ENCODE data around the gene MIER3. TPM values are rescaled to one million over a fixed set of nuclear protein-coding genes. Genes with fewer than 3 reads are reported as not detected.

MIER3 gene
- polyA plus RNA-seq, 1 donor from 2014 or later, result 51.8 TPM

DNA sequence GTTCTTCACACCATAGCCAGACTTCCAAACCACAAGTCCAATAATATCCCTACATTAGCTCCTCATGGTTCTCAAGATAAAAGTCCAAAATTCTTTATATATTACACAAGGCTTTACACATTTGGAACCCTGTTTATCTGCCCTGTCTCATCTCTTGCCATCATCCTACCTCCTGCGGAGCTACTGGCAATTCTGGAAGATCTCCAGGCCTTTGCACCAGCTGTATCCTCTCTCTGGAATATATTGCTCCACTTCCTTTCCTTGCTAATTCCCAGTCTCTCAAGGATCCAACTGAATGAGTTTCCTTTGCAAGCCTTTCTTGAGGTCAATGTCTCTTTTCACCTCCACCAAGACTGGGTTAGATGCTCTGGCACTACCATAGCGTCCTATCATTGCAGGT lies 41.3 kb upstream of the MIER3 start:
- Histone ChIP-seq H4K20me1 (ENCODE audit: insufficient read depth) (no peaks in the 10 kb centered on the region), H3K79me2 (replicated peaks; ENCODE audit: insufficient read depth, low read length) (no peaks in the 10 kb centered on the region), H3K9me3 (ENCODE audit: low read length) (no peaks in the 10 kb centered on the region), H3K4me2 (ENCODE audit: low read length) (no peak overlapping the region), H2AFZ (ENCODE audit: low read depth, low read length) (no peak overlapping the region), H3K36me3 (ENCODE audit: insufficient read depth, low read length) (no peaks in the 10 kb centered on the region), H3K9me2 (ENCODE audit: insufficient read depth, low read length) (no peaks in the 10 kb centered on the region), H3F3A (ENCODE audit: insufficient read depth, low read length, poor library complexity, severe bottlenecking) (no peaks in the 10 kb centered on the region), H3K4me3 (ENCODE audit: low read length) (no peak overlapping the region), H3K27ac (ENCODE audit: low read length) (no peak overlapping the region), H3K27me3 (ENCODE audit: insufficient read depth, low read depth, low read length) (no peaks in the 10 kb centered on the region), H3K9ac (ENCODE audit: low read length) (no peak overlapping the region)
- TF ChIP-seq TAF1 (IDR thresholded peaks at IDR 0.05; ENCODE audit: low read depth), result no peak
- TF ChIP-seq EZH2 (IDR thresholded peaks at IDR 0.05; ENCODE audit: borderline replicate concordance, insufficient read depth, low read length, poor library complexity, severe bottlenecking), result no peak
- TF ChIP-seq, protein P1, sequence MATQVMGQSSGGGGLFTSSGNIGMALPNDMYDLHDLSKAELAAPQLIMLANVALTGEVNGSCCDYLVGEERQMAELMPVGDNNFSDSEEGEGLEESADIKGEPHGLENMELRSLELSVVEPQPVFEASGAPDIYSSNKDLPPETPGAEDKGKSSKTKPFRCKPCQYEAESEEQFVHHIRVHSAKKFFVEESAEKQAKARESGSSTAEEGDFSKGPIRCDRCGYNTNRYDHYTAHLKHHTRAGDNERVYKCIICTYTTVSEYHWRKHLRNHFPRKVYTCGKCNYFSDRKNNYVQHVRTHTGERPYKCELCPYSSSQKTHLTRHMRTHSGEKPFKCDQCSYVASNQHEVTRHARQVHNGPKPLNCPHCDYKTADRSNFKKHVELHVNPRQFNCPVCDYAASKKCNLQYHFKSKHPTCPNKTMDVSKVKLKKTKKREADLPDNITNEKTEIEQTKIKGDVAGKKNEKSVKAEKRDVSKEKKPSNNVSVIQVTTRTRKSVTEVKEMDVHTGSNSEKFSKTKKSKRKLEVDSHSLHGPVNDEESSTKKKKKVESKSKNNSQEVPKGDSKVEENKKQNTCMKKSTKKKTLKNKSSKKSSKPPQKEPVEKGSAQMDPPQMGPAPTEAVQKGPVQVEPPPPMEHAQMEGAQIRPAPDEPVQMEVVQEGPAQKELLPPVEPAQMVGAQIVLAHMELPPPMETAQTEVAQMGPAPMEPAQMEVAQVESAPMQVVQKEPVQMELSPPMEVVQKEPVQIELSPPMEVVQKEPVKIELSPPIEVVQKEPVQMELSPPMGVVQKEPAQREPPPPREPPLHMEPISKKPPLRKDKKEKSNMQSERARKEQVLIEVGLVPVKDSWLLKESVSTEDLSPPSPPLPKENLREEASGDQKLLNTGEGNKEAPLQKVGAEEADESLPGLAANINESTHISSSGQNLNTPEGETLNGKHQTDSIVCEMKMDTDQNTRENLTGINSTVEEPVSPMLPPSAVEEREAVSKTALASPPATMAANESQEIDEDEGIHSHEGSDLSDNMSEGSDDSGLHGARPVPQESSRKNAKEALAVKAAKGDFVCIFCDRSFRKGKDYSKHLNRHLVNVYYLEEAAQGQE (IDR thresholded peaks at IDR 0.05; ENCODE audit: borderline replicate concordance), result no peak
- no peak for TF ChIP-seq EP300 (conservative IDR thresholded peaks at IDR 0.05; ENCODE audit: poor library complexity, severe bottlenecking)
- no peak for TF ChIP-seq SMC3 (conservative IDR thresholded peaks at IDR 0.05; ENCODE audit: poor library complexity)
- no peak for TF ChIP-seq RAD21 (conservative IDR thresholded peaks at IDR 0.05)
- TF ChIP-seq, protein P2, sequence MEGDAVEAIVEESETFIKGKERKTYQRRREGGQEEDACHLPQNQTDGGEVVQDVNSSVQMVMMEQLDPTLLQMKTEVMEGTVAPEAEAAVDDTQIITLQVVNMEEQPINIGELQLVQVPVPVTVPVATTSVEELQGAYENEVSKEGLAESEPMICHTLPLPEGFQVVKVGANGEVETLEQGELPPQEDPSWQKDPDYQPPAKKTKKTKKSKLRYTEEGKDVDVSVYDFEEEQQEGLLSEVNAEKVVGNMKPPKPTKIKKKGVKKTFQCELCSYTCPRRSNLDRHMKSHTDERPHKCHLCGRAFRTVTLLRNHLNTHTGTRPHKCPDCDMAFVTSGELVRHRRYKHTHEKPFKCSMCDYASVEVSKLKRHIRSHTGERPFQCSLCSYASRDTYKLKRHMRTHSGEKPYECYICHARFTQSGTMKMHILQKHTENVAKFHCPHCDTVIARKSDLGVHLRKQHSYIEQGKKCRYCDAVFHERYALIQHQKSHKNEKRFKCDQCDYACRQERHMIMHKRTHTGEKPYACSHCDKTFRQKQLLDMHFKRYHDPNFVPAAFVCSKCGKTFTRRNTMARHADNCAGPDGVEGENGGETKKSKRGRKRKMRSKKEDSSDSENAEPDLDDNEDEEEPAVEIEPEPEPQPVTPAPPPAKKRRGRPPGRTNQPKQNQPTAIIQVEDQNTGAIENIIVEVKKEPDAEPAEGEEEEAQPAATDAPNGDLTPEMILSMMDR (IDR thresholded peaks at IDR 0.05; ENCODE audit: poor library complexity, severe bottlenecking), result no peak

DNA sequence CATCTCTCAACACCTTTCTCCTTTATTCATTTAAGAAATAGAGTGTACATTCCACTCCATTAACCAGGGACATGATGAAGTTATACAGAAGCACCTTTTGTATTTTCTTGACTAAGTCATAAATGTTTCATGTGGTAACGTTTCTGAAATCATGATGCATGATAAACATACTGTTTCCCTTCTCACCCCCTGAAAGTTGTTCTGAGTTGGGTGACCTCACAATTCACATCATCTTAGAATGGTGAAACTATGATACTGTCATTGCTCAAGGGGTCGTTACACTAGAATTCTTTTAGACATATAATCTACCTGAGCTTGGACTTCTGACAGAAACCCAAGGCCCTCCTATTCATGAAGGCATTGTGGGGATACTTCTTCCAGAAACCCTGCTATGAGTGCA lies 37.8 kb upstream of the MIER3 start:
- Histone ChIP-seq H3K36me3 (ENCODE audit: insufficient read depth, low read length) (no peaks in the 10 kb centered on the region), H3K79me2 (replicated peaks; ENCODE audit: insufficient read depth, low read length) (no peaks in the 10 kb centered on the region), H2AFZ (ENCODE audit: low read depth, low read length) (no peak overlapping the region), H3K4me3 (ENCODE audit: low read length) (no peak overlapping the region), H3K9me3 (ENCODE audit: low read length) (no peaks in the 10 kb centered on the region), H3F3A (ENCODE audit: insufficient read depth, low read length, poor library complexity, severe bottlenecking) (no peaks in the 10 kb centered on the region), H3K9me2 (ENCODE audit: insufficient read depth, low read length) (no peaks in the 10 kb centered on the region), H3K9ac (ENCODE audit: low read length) (no peak overlapping the region), H4K20me1 (ENCODE audit: insufficient read depth) (no peaks in the 10 kb centered on the region), H3K27me3 (ENCODE audit: insufficient read depth, low read depth, low read length) (no peaks in the 10 kb centered on the region), H3K27ac (ENCODE audit: low read length) (no peak overlapping the region), H3K4me2 (ENCODE audit: low read length) (no peak overlapping the region)
- TF ChIP-seq EZH2 (IDR thresholded peaks at IDR 0.05; ENCODE audit: borderline replicate concordance, insufficient read depth, low read length, poor library complexity, severe bottlenecking) (no peak), POLR2AphosphoS5 (IDR thresholded peaks at IDR 0.05) (no peak), SMC3 (conservative IDR thresholded peaks at IDR 0.05; ENCODE audit: poor library complexity) (no peak), MXI1 (conservative IDR thresholded peaks at IDR 0.05; ENCODE audit: poor library complexity, severe bottlenecking) (no peak), EP300 (conservative IDR thresholded peaks at IDR 0.05; ENCODE audit: poor library complexity, severe bottlenecking) (no peak), RAD21 (conservative IDR thresholded peaks at IDR 0.05) (no peak), TAF1 (IDR thresholded peaks at IDR 0.05; ENCODE audit: low read depth) (no peak)
- TF ChIP-seq, protein P2 (IDR thresholded peaks at IDR 0.05; ENCODE audit: poor library complexity, severe bottlenecking), result no peak
- TF ChIP-seq, protein P1 (IDR thresholded peaks at IDR 0.05; ENCODE audit: borderline replicate concordance), result no peak
